MCF 10A (cell line): ENCODE measurements around the gene ANO6. TPM values are rescaled to one million over a fixed set of nuclear protein-coding genes. Genes with fewer than 3 reads are reported as not detected.

Experiments used
- BruUV-seq: library from RNA; stranded (reverse); fragments of 400-500 nt; replicated peaks from 2 replicates; lab custom pipeline; 2021; lab: Mats Ljungman, UMichigan
- CTCF ChIA-PET: fragments of 300-600 bp; sonication (Branson Sonifier 250); formaldehyde crosslinking; extraction: SDS; loops from one replicate; lab custom pipeline; 2021; ENCODE audit warnings: antibody characterized with exemption, inconsistent platforms; lab: Yijun Ruan, JAX
- POLR2A ChIA-PET: fragments of 300-600, 350-650 bp; sonication (Branson Sonifier 250); formaldehyde crosslinking; extraction: SDS; loops from one replicate; lab custom pipeline; 2020; ENCODE audit warnings: antibody characterized with exemption, inconsistent platforms; lab: Yijun Ruan, JAX
- DNase-seq: peaks from one replicate; pipeline ENCODE4 v3.0.0-alpha.2; 2018; ENCODE audit not compliant: unreplicated experiment
- H3K27ac Mint-ChIP-seq: one replicate; pipeline ENCODE4 v1.8.0; 2022; ENCODE audit warnings: mild to moderate bottlenecking, low read depth, mixed read lengths; ENCODE audit not compliant: unreplicated experiment
- H3K27me3 Mint-ChIP-seq: one replicate; pipeline ENCODE4 v1.8.0; 2022; ENCODE audit warnings: mixed read lengths; ENCODE audit not compliant: insufficient read depth, unreplicated experiment
- H3K36me3 Mint-ChIP-seq: one replicate; pipeline ENCODE4 v1.8.0; 2022; ENCODE audit warnings: mild to moderate bottlenecking, moderate library complexity, mixed read lengths; ENCODE audit not compliant: insufficient read depth, unreplicated experiment
- H3K4me1 Mint-ChIP-seq: one replicate; pipeline ENCODE4 v1.8.0; 2022; ENCODE audit warnings: mixed read lengths; ENCODE audit not compliant: insufficient read depth, unreplicated experiment
- H3K4me3 Mint-ChIP-seq: one replicate; pipeline ENCODE4 v1.8.0; 2022; ENCODE audit warnings: mild to moderate bottlenecking, moderate library complexity, mixed read lengths; ENCODE audit not compliant: unreplicated experiment
- H3K9me3 Mint-ChIP-seq: one replicate; pipeline ENCODE4 v1.8.0; 2022; ENCODE audit warnings: mixed read lengths; ENCODE audit not compliant: unreplicated experiment
- CTCF ChIP-seq: fragments of 200-600 bp; IDR thresholded peaks from one replicate; pipeline ENCODE4 v1.8.0; 2022; ENCODE audit warnings: antibody characterized with exemption, mild to moderate bottlenecking; ENCODE audit not compliant: unreplicated experiment
- intact Hi-C: fragments of 100-400 bp; cut with micrococcal nuclease; formaldehyde crosslinking; loops from 2 replicates; pipeline ENCODE4 v1.14.1; 2022
- total RNA-seq: library from RNA; stranded (reverse); gene quantifications from 2 replicates; pipeline ENCODE4 v1.2.3, GENCODE V29; 2022

ANO6 gene
- total RNA-seq, 1 experiment from 2014 or later = 25.4 TPM

GRCh38 chr12:45213107-45213506, 2.8 kb upstream of the ANO6 start:
- no TSS peak for BruUV-seq
- Mint-ChIP-seq H3K9me3 (no peaks in the 10 kb centered on the region), H3K4me1 (peaks cover 14% of the 10 kb centered on the region), H3K36me3 (peaks cover 10% of the 10 kb centered on the region), H3K27me3 (no peaks in the 10 kb centered on the region), H3K4me3 (no peak overlapping the region), H3K27ac (no peak overlapping the region)
- intact Hi-C loops = no loop called here
- ChIA-PET CTCF (interaction anchor here (0.7 to 2.9 kb wide), 2 partner anchors 77 to 176 kb away, joined by 3 to 6 read pairs; no protein-coding TSS in a partner anchor), POLR2A (interaction anchor here (9.0 to 11.2 kb wide), 2 partner anchors 21 to 516 kb away, joined by 143 to 192 read pairs; partner anchors contain the start of gene ARID2)
- no peak for TF ChIP-seq CTCF
- DNase-seq = no peak

DNA sequence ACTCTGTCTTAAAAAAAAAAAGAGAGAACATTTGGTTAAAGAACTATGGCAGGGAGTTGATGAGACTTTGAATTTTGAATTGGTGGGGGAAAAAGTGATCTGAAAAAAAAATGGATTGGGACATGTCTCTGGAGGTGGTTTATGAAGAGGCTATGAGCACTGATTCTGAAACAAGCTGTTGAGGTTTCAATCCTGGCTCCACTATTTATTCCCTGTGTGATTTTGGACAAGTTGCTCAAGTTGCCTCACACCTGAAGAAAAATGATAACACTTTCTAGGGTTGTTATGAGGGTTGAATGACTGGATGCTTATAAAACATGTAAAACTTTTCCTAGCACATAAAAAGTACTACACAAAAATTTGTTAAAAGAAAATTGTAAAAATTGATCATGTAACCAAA, 1.8 kb upstream of the ANO6 start:
- no TSS peak for BruUV-seq
- Mint-ChIP-seq H3K27me3 (no peaks in the 10 kb centered on the region), H3K9me3 (no peaks in the 10 kb centered on the region), H3K4me1 (peaks cover 14% of the 10 kb centered on the region), H3K36me3 (peaks cover 10% of the 10 kb centered on the region), H3K27ac (peak overlapping the region; percentile 99), H3K4me3 (no peak overlapping the region)
- no peak for TF ChIP-seq CTCF
- intact Hi-C loops = loop anchor here (2.0 kb wide), 2 partner anchors 43 to 175 kb away; no protein-coding TSS in a partner anchor
- DNase-seq = no peak
- ChIA-PET CTCF (interaction anchor here (0.6 to 2.9 kb wide), 6 partner anchors 13 to 175 kb away, joined by 3 to 13 read pairs (median 4); no protein-coding TSS in a partner anchor), POLR2A (interaction anchor here (0.9 to 11.2 kb wide), 7 partner anchors 14 to 515 kb away, joined by 3 to 192 read pairs (median 28); partner anchors contain the start of gene ARID2)

- no peaks in the 10 kb centered on the region for H3K9me3 Mint-ChIP-seq
- TSS peak; percentile 63 for BruUV-seq
- no peak for DNase-seq
- peak overlapping the region; percentile 89 for H3K4me3 Mint-ChIP-seq
- intact Hi-C loops = loop anchor here (1.0 to 2.0 kb wide), 3 partner anchors 44 to 174 kb away; no protein-coding TSS in a partner anchor
- no peak for TF ChIP-seq CTCF
- CTCF ChIA-PET = interaction anchor here (0.5 to 2.9 kb wide), 29 partner anchors 10 to 1856 kb away, joined by 3 to 13 read pairs (median 4); no protein-coding TSS in a partner anchor
- H3K4me1 Mint-ChIP-seq = peaks cover 14% of the 10 kb centered on the region
- POLR2A ChIA-PET = interaction anchor here (0.6 to 11.2 kb wide), 33 partner anchors 9 to 514 kb away, joined by 3 to 192 read pairs (median 5); partner anchors contain the start of gene ARID2
- peak overlapping the region; percentile 99 for H3K27ac Mint-ChIP-seq
- H3K27me3 Mint-ChIP-seq = no peaks in the 10 kb centered on the region
- peaks cover 10% of the 10 kb centered on the region for H3K36me3 Mint-ChIP-seq
These were observed 1.0 kb upstream of the ANO6 start for GRCh38 chr12:45214749-45215418.
